Lower lobe of right lung (tissue), 2 donors: Measurements from ENCODE around the gene SYNGR4. TPM values are rescaled to one million over a fixed set of nuclear protein-coding genes. Genes with fewer than 3 reads are reported as not detected.

ENCODE experiments used
- ATAC-seq, 2 donors: fragments of 200-7000 bp; cut with Tn5 transposase; one replicate each; pipeline ENCODE4 v1.9.1; 2020 to 2022; ENCODE audit warnings: mild to moderate bottlenecking in 2 of 2, moderate library complexity in 2 of 2
- DNase-seq: peaks from one replicate; pipeline ENCODE4 v3.0.0-alpha.2; 2020
- H3K27ac ChIP-seq: fragments of 200-600 bp; one replicate; pipeline ENCODE4 v1.8.0; 2022
- H3K27me3 ChIP-seq: fragments of 200-600 bp; one replicate; pipeline ENCODE4 v1.8.0; 2022; ENCODE audit warnings: low read depth
- H3K36me3 ChIP-seq: fragments of 200-600 bp; one replicate; pipeline ENCODE4 v1.8.0; 2022; ENCODE audit warnings: mild to moderate bottlenecking
- H3K4me1 ChIP-seq: fragments of 200-600 bp; one replicate; pipeline ENCODE4 v1.8.0; 2022
- H3K4me3 ChIP-seq: fragments of 200-600 bp; one replicate; pipeline ENCODE4 v1.8.0; 2022; ENCODE audit warnings: mild to moderate bottlenecking
- H3K9me3 ChIP-seq: fragments of 200-600 bp; one replicate; pipeline ENCODE4 v1.8.0; 2022
- CTCF ChIP-seq: fragments of 200-600 bp; IDR thresholded peaks from one replicate; pipeline ENCODE4 v1.8.0; 2022; ENCODE audit warnings: antibody characterized with exemption, mild to moderate bottlenecking
- intact Hi-C: fragments of 100-400 bp; cut with DNase I; formaldehyde crosslinking; loops from one replicate; pipeline ENCODE4 v1.11.0; 2022
- total RNA-seq: library from RNA; stranded (reverse); fragmentation: NEBNext Ultra II Directional; extraction: Animal tissue kit (Norgen Biotek cat#: 25700); gene quantifications from one replicate; pipeline ENCODE4 v1.2.1, GENCODE V29; 2021
- donor health status: DM: no; HTN: yes; CAD: no; lungs with severe emphysema.

The SYNGR4 gene
- total RNA-seq, 1 donor from 2014 or later, result not detected

- Histone ChIP-seq H3K27me3 (no peaks in the 10 kb centered on the region), H3K4me1 (peaks cover 3% of the 10 kb centered on the region), H3K36me3 (no peaks in the 10 kb centered on the region), H3K27ac (no peak overlapping the region), H3K4me3 (no peak overlapping the region), H3K9me3 (no peaks in the 10 kb centered on the region)
- TF ChIP-seq CTCF, result no peak
- intact Hi-C loops, result no loop called here
- DNase-seq, result no peak
- peak in 1 of 2 donors; percentile 63 for ATAC-seq
These were observed 60.6 kb downstream of the SYNGR4 start for GRCh38 chr19:48424694-48425219.

Other genes starting within 250 kb of the SYNGR4 start
- gene LIG1, start 194.0 kb upstream of the SYNGR4 start, total RNA-seq, result 18.4 TPM
- gene ZSWIM9, start 193.7 kb upstream of the SYNGR4 start, total RNA-seq, result 7.7 TPM
- 101 TPM for gene CARD8, start 108.5 kb upstream of the SYNGR4 start, total RNA-seq
- gene ZNF114, start 94.3 kb upstream of the SYNGR4 start, total RNA-seq, result 1.4 TPM
- gene EMP3, start 38.8 kb upstream of the SYNGR4 start, total RNA-seq, result 123 TPM
- 11.1 TPM for gene TMEM143, start 427 bp upstream of the SYNGR4 start, total RNA-seq
- gene KDELR1, start 27.2 kb downstream of the SYNGR4 start, total RNA-seq, result 137 TPM
- 0.95 TPM for gene GRIN2D, start 29.3 kb downstream of the SYNGR4 start, total RNA-seq
- gene GRWD1, start 81.6 kb downstream of the SYNGR4 start, total RNA-seq, result 25.8 TPM
- 0.71 TPM for gene KCNJ14, start 91.2 kb downstream of the SYNGR4 start, total RNA-seq
- gene CYTH2, start 105.0 kb downstream of the SYNGR4 start, total RNA-seq, result 75.2 TPM
- gene LMTK3, start 147.5 kb downstream of the SYNGR4 start, total RNA-seq, result 7.1 TPM
- gene SULT2B1, start 187.8 kb downstream of the SYNGR4 start, total RNA-seq, result 14.4 TPM
- not detected for gene SPACA4, start 242.4 kb downstream of the SYNGR4 start, total RNA-seq